HG03196 (cell line): ENCODE data around the gene RNF145.

Experiments used
- ATAC-seq: cut with Tn5 transposase; IDR thresholded peaks from one replicate; pipeline ENCODE4 v1.9.1; 2021; ENCODE audit not compliant: unreplicated experiment

Gene RNF145

GRCh38 chr5:159218595-159219023, 9.3 kb upstream of the RNF145 start:
- ATAC-seq, result no peak

- no peak for ATAC-seq
Observed at GRCh38 chr5:159217236-159217635, 7.9 kb upstream of the RNF145 start.

DNA sequence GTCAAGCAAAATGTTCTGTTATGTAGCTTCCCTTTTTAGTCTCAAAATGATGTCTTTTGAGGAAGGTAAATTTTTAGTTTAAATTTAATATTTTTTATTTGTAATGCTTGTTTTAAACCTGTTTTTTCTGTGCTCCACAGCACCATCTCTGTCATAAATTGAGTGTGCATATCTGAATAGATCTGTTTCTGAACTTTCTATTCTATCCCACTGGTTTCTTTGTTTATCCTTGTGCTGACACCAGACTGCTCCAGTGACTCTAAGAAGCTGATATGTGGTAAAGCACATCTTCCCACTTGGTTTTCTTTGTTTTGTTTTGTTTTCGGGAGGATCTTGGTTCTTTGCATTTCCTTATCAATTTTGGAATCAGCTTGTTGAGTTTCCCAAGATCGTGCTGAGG, 7.1 kb upstream of the RNF145 start:
- no peak for ATAC-seq

GRCh38 chr5:159215886-159216285, 6.5 kb upstream of the RNF145 start:
- ATAC-seq, result no peak

GRCh38 chr5:159214486-159215271, 5.3 kb upstream of the RNF145 start:
- no peak for ATAC-seq

DNA sequence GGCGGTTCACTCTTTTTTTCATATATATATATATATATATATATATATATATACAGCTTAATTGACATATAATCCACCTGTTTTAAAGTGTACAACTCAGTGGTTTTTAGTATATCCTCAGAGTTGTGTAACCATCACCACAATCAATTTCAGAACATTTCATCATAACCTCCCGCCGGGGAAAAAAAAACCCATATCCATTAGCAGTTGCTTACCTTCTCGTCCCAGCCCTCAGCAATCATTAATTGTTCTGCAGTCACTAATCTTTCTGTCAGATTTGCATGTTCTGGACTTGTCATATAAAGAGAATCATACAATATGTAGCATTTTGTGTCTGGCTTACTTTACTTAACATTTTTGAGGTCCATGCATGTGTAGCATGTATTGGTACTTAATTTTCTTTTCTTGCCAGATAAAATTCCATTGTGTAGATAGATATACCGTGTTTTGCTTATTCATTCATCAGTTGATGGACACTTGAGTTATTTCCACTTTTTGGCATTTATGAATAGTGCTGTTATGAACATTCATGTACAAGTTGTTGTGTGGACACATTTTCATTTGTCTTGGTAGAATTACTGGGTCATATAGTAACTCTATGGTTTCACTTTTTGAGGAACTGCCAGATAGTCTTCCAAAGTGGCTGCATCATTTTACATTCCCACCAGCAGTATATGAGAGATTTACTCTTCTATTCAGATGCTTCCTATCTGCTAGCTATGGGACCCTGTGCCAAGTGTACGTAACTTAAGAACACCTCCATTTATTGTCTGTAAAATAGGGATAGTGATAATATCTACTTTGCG, 3.5 kb upstream of the RNF145 start:
- no peak for ATAC-seq

DNA sequence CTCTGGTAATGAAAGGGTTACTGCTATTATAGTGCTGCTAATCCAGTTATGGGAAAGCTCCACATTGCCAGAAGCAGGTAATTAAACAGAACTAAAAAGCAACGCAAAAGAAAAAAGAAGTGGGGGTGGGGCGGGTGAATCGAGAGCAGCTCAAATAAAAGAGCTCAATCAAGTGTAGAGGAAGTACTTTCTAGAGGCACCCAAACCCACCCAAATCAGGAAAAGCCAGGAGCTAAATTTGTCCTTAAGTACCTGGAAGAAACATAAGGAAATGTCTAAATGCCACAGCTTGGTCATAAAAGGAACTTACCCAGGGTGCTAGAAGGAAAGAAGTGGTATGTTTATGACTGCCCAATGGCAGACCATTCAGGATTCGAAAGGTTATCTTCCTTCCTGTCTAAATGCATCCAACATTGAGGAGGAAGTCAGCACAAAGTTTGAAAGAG, 2.4 kb upstream of the RNF145 start:
- no peak for ATAC-seq

DNA sequence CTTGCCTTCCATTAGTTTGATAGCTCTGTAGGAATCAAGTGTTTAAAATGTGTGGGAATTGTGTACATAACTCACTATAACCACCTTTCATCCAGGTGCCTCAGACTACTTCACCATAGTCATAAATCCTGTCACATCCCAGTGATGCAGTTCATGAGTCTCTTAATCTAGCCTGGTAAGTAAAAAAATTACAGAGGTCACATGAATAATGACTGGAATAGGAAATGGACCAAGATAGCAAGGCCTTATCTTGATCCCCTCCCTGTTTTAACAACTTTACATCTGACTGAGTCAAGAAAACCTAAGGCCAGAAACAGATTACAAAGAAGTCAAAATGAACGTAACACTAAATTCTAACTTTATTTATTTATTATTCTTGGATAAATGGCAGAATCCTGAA, 1.5 kb upstream of the RNF145 start:
- no peak for ATAC-seq

GRCh38 chr5:159210210-159210661, 883 bp upstream of the RNF145 start:
- ATAC-seq, result no peak

DNA sequence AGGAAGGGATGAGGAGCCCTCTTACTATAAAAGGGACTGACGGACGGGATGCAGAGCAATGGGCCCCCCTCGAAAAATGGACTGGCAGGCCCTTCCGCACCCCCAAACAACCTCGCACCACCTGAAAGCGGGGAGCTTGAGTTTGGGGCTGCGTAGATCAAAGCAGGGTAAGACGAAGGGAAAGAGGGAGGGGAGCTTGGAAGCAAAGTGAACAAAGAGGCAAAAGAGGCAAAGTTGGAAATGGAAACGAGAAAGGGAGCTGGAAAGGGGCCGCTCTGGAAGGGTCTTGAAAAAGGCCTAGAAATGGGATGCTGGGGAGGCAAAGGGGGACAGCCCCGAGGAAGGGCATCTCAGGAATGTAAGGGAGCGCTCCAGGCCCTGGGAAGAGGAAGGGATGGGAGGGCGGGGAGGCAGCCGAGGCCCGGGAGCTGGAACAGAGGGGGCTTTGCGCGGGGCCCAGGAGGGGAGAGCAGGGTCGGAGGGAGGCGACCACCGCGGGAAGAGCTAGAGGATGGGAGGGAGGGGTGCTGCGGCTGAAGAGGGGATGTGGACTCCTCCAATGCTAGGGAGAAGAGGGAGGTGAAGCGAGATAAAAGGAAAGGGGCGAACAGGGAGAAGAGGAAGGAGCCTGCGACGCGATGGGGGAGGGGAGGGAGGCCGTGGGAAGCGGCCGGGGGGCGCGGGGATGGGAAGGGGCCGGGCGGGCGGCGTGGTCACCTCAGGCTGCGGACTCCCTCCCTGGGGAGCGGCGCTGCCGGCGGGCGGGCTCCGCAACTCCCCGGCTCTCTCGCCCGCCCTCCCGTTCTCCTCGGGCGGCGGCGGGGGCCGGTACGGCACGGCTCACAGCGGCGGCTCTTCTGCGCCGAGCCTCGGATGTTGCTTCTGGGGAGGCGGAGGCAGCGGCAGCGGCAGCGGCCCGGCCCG, 577 bp downstream of the RNF145 start:
- ATAC-seq, result peak; percentile 10

- ATAC-seq, result peak; percentile 56
Observed at GRCh38 chr5:159207686-159208513, 1.5 kb downstream of the RNF145 start.

DNA sequence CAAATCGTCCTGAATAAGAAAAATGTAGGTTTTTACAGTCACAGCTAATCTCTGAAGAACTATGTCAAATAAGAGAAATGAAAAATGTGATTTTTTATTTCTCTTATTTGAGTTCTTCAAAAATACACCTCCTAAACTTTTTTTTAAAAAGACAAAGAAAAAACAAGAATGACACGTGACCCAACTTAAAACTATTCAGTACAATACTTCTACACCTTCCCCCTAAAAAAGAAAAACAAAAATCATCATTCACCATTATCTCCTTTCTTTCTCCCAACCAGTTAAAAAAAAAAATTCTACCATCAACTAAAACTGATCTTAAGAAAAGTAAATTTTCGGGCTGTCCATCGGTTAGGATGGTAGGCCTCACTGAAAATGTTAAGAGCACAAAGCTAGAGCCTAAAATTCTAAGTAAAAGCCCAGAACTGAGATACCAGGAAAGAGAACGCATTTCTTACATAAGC, 2.1 kb downstream of the RNF145 start:
- ATAC-seq, result no peak

DNA sequence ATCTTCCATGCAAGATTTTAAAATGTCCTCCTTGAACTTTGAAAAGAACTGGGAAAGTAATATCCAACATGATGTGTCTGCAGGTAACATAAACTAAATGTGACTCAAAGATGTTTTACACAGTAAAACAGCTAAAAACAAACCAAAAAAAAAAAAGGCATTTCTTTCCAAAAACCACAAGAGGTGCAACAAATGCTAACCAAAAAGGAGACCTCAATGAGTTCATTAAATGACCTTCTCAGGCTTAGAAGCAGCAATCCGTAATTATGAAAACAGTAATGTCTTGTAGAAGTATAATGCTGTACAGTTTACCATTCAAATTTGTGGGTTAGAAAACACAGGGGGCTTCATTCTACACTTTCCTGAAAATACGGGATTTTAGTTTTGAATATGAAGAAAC, 2.5 kb downstream of the RNF145 start:
- no peak for ATAC-seq

- no peak for ATAC-seq
Observed at GRCh38 chr5:159206368-159206767, 3.0 kb downstream of the RNF145 start.

GRCh38 chr5:159203351-159203750, 6.0 kb downstream of the RNF145 start:
- no peak for ATAC-seq

DNA sequence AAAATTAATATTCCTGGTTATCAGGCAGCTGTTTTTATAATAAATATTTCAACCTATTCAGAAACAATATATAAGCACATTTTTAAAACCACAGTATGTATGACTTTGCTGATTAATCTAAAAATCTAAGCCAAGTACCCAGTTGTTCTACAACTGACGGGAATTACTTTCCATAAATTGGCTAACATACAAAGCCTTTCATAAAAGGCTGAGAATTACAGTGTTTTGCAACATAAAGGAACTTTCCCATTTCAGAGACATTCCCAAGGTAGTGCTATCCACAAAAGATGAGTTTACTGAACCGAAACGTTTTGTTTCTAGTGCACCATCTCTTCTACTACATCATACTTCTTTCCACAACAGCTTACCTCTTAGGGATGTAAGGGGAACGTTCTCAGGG, 7.2 kb downstream of the RNF145 start:
- ATAC-seq, result no peak

GRCh38 chr5:159199780-159200179, 9.6 kb downstream of the RNF145 start:
- ATAC-seq, result no peak

DNA sequence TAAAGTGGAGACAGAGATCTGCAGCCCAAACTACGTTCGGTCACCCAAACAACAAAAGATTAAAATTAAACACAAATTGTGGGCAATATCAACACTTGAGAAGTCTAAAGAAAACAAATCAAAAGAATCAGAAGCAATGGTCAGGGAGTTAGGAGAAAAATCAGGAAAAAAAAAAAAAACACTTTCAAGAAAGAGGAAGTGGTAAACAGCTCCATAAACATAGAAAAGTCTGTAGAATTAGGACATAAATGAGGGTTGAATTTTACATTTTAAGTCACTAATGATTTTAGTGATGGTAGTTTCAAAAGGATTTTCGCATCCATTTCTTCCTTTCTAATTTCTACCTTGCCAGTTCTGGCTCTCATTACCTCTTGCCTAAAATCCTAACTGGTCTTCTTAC, 10.1 kb downstream of the RNF145 start:
- no peak for ATAC-seq

- peak; percentile 92 for ATAC-seq
Observed at GRCh38 chr5:159198063-159199036, 11.0 kb downstream of the RNF145 start.
